ENCODE data around the gene CCNA2.

DNA sequence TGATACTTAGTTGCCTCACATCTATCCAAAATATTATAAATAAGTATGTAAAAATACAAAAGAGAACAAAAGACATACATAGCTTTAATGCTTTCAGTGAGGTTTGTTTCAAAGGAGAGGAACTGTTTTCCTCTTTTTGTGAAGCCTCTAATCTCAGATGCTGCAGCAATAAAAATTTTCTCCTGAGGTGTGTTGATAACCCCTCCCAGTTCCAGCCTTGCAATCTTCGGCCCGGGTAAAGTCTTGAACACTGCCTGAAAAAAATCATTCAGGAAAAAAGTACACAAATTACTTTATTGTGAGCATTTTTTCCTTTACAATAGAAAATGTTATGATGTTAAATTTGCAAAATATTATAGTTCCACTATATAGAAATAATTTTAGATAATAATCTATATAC, 37.7 kb upstream of the CCNA2 start:
- TF ChIP-seq, protein P1, sequence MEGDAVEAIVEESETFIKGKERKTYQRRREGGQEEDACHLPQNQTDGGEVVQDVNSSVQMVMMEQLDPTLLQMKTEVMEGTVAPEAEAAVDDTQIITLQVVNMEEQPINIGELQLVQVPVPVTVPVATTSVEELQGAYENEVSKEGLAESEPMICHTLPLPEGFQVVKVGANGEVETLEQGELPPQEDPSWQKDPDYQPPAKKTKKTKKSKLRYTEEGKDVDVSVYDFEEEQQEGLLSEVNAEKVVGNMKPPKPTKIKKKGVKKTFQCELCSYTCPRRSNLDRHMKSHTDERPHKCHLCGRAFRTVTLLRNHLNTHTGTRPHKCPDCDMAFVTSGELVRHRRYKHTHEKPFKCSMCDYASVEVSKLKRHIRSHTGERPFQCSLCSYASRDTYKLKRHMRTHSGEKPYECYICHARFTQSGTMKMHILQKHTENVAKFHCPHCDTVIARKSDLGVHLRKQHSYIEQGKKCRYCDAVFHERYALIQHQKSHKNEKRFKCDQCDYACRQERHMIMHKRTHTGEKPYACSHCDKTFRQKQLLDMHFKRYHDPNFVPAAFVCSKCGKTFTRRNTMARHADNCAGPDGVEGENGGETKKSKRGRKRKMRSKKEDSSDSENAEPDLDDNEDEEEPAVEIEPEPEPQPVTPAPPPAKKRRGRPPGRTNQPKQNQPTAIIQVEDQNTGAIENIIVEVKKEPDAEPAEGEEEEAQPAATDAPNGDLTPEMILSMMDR (IDR thresholded peaks at IDR 0.05) = no peak
- no peak for TF ChIP-seq POLR2A (IDR thresholded peaks at IDR 0.05)

Measured in body of pancreas (tissue), 4 donors.